HFFc6 (cell line): Measurements from ENCODE around the gene IL23R. TPM values are rescaled to one million over a fixed set of nuclear protein-coding genes. Genes with fewer than 3 reads are reported as not detected.
"Not testable (repeated sequence)": the region's sequence is repeated elsewhere in the genome, so short reads cannot be mapped to it uniquely, and the experiment has no call there.

Experiments used
- DNase-seq: peaks from one replicate; pipeline ENCODE4 v3.0.0-alpha.2; 2018
- H3K27ac Mint-ChIP-seq: 2 replicates; pipeline ENCODE4 v1.8.0; 2020; ENCODE audit warnings: mild to moderate bottlenecking, mixed read lengths
- H3K27me3 Mint-ChIP-seq: 2 replicates; pipeline ENCODE4 v1.8.0; 2021; ENCODE audit warnings: mild to moderate bottlenecking, moderate library complexity, mixed read lengths; ENCODE audit not compliant: insufficient read depth
- H3K36me3 Mint-ChIP-seq: 2 replicates; pipeline ENCODE4 v1.8.0; 2021; ENCODE audit warnings: low read depth, mixed read lengths
- H3K4me1 Mint-ChIP-seq: 2 replicates; pipeline ENCODE4 v1.8.0; 2020; ENCODE audit warnings: low read depth, mixed read lengths
- H3K4me3 Mint-ChIP-seq: 2 replicates; pipeline ENCODE4 v1.8.0; 2020; ENCODE audit warnings: mild to moderate bottlenecking, moderate library complexity, mixed read lengths
- H3K9me3 Mint-ChIP-seq: 2 replicates; pipeline ENCODE4 v1.8.0; 2020; ENCODE audit warnings: mild to moderate bottlenecking, mixed read lengths
- total RNA-seq, 6 experiments: library from RNA; stranded (reverse); fragmentation: NEBNext Ultra II Directional; extraction: Animal tissue kit (Norgen Biotek cat#: 25700); gene quantifications; 2 replicates in 1 of 6; 3 replicates in 5 of 6; pipeline ENCODE4 v1.2.3, GENCODE V29; 2021
- TF ChIP-seq, protein P1 (sequence below): fragments of 200-600 bp; sonication (generic); IDR thresholded peaks from 2 replicates; pipeline ENCODE4 v1.5.0; 2021; ENCODE audit warnings: antibody characterized with exemption, mild to moderate bottlenecking

The IL23R gene
- total RNA-seq, 6 experiments from 2014 or later, result not detected

DNA sequence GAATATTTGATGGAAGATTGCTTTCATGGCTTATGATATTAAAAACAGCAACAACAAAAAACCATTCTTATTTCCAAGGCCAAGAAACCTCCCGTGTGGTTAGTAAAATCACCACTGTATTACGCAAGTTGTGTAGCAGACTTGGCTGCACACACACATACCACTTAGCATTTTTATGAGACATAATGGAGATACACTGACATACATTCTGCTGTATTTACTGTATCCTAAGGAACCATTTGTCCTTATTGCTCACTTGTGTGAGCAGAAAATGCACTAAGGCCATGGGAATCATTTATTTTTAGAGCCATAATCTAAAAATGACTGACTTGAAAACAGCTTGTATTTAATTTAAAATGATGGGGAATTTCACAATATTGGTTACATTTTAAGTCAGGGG is 30.9 kb upstream of the IL23R start:
- peak overlapping the region; percentile 67; the same call in 1 of the 2 replicates for H3K4me3 Mint-ChIP-seq
- peak; percentile 88 for DNase-seq
- H3K27me3 Mint-ChIP-seq, result no peaks in the 10 kb centered on the region
- TF ChIP-seq, protein P1, sequence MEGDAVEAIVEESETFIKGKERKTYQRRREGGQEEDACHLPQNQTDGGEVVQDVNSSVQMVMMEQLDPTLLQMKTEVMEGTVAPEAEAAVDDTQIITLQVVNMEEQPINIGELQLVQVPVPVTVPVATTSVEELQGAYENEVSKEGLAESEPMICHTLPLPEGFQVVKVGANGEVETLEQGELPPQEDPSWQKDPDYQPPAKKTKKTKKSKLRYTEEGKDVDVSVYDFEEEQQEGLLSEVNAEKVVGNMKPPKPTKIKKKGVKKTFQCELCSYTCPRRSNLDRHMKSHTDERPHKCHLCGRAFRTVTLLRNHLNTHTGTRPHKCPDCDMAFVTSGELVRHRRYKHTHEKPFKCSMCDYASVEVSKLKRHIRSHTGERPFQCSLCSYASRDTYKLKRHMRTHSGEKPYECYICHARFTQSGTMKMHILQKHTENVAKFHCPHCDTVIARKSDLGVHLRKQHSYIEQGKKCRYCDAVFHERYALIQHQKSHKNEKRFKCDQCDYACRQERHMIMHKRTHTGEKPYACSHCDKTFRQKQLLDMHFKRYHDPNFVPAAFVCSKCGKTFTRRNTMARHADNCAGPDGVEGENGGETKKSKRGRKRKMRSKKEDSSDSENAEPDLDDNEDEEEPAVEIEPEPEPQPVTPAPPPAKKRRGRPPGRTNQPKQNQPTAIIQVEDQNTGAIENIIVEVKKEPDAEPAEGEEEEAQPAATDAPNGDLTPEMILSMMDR, result no peak
- H3K4me1 Mint-ChIP-seq, result peaks cover 14% of the 10 kb centered on the region
- H3K27ac Mint-ChIP-seq, result peak overlapping the region; percentile 79
- H3K9me3 Mint-ChIP-seq, result no peaks in the 10 kb centered on the region
- H3K36me3 Mint-ChIP-seq, result no peaks in the 10 kb centered on the region

DNA sequence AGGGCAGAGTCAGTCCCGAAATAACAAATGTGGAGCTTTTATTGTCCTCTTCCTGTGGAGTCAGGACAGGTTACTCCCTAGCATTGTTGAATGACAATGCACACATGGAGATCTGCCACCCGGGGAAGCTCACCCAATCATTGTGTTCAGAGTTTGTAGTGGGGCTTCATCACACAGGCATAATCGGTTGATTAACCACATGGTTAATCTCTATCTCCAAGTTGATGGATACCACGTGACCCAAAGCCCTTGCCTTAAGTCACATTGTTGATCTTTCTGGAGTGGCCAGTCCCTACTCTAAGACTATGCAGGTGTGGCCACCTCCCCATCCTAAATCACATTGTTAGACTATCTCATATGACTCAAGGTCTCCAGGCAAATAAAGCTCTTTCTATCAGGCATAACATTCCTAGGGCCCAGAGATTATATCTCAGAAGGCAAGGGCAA is 28.9 kb upstream of the IL23R start:
- H3K4me3 Mint-ChIP-seq, result no peak overlapping the region
- H3K27ac Mint-ChIP-seq, result no peak overlapping the region
- DNase-seq, result no peak
- TF ChIP-seq, protein P1, result no peak
- no peaks in the 10 kb centered on the region; the same call in 1 of the 2 replicates for H3K27me3 Mint-ChIP-seq
- H3K4me1 Mint-ChIP-seq, result peaks cover 14% of the 10 kb centered on the region
- no peaks in the 10 kb centered on the region for H3K9me3 Mint-ChIP-seq
- no peaks in the 10 kb centered on the region for H3K36me3 Mint-ChIP-seq

DNA sequence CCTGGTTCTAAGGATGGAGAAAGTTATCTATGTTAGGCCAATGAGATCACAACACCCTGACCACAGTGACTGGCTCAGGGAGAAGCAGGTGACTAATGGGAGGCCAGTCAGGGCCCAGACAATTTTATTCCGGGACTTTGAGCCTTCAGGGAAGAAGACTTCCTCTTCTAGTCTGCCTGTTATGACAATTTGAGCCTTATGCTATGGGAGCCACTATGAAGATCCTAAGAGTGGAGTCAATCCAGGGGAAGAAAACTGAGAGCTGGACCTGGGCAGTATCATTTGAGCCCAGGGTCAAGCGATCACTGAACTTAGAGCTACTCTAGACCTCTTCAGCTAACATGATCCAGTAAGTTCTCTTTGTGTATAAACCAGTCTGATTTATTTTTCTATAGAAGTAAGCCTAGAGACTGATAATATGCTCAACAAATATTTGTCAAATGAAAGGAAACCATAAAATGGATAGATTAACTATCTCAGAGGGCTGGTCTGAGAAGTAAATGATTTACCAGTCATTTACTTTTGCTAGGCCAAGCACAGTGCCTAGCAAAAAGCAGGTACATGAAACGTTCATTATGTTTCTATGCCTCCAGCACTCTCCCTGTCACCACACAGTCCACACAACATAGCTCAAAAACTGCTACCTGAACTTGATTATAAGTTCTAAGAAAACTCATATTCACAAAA is 27.3 kb upstream of the IL23R start:
- no peak overlapping the region for H3K4me3 Mint-ChIP-seq
- no peak for DNase-seq
- no peak overlapping the region for H3K27ac Mint-ChIP-seq
- H3K36me3 Mint-ChIP-seq, result no peaks in the 10 kb centered on the region
- no peaks in the 10 kb centered on the region; the same call in none of the 2 replicates for H3K27me3 Mint-ChIP-seq
- H3K4me1 Mint-ChIP-seq, result peaks cover 14% of the 10 kb centered on the region
- no peaks in the 10 kb centered on the region for H3K9me3 Mint-ChIP-seq
- TF ChIP-seq, protein P1, result no peak

DNA sequence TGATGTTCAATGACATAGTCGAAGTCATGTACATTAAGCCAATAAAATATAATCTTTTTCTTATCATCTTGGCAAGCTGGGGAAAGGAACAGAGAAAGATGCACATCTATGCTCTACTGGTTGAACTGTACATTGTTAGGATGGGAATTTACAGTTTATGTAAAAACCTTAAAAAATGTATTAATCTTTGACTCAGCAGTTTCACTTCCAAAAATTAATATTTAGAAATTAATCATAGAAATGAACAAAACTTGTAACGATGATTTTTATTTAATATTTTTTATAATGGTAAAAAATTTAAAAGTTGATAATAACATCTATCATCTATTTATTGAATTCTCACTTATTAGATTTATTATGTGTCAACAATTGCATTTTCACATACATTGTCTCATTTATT is 25.8 kb upstream of the IL23R start:
- peaks cover 2% of the 10 kb centered on the region for H3K27me3 Mint-ChIP-seq
- TF ChIP-seq, protein P1, result no peak
- DNase-seq, result no peak
- no peak overlapping the region for H3K27ac Mint-ChIP-seq
- H3K4me1 Mint-ChIP-seq, result peaks cover 9% of the 10 kb centered on the region
- no peak overlapping the region for H3K4me3 Mint-ChIP-seq
- no peaks in the 10 kb centered on the region for H3K36me3 Mint-ChIP-seq
- no peaks in the 10 kb centered on the region for H3K9me3 Mint-ChIP-seq

DNA sequence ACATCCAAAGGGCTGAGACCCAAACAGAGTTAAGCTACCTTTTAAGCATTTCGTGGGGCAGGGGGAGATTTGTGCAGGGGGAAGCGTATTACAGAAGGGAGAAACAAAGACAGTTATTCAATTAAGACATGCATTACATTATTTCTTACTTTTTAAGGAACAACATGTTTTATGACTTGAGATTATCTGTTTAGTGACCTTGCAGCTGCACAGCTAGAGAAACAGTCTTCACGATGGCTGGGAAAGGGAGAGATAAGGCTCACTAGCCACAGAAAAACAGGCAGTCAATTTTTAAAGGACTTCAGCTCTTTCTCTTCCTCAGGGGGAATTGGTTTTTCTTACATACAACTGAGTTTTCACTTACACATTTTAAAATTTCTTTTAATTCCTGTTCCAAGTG is 24.4 kb upstream of the IL23R start:
- H3K4me1 Mint-ChIP-seq, H3K9me3 Mint-ChIP-seq: not testable (repeated sequence)

DNA sequence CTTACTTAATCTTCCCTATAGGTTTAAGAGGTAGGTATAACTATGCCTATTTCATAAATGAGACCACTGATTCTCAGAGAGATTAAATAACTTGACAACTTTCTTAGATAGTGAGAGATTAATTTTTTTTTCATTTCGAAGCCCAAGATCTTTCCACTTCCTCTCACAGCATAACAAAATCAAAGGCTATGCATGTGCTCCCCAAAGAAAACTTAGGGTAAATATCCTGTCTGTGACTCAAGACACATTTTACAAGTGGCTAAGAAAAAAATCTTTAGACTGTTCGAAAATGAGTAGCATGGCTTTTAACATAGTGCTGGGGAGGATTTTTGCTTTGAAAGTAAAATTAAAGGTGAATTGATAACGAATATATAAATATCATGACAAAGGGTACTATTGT is 23.3 kb upstream of the IL23R start:
- Mint-ChIP-seq H3K4me3 (no peak overlapping the region), H3K27me3 (peaks cover 2% of the 10 kb centered on the region), H3K36me3 (no peaks in the 10 kb centered on the region), H3K4me1 (0 out of 2 replicates have a peak, but pooled peaks cover 5% of the 10 kb centered on the region), H3K9me3 (no peaks in the 10 kb centered on the region), H3K27ac (no peak overlapping the region)
- TF ChIP-seq, protein P1, result no peak
- no peak for DNase-seq

More for the DNA sequence above, 24.4 kb upstream of the IL23R start:
- not testable (repeated sequence) for H3K27ac Mint-ChIP-seq, H3K4me3 Mint-ChIP-seq, H3K36me3 Mint-ChIP-seq, DNase-seq, H3K27me3 Mint-ChIP-seq
